Stimulated activated CD4-positive, alpha-beta T cell treated with anti-CD3 and anti-CD28 coated beads, Interleukin-15, amount 100 ng/mL, for 24 hours (primary cell): ENCODE measurements around the gene PIK3CB.
"Not testable (repeated sequence)": the region's sequence is repeated elsewhere in the genome, so short reads cannot be mapped to it uniquely, and the experiment has no call there.

Experiments
- DNase-seq: peaks from one replicate; pipeline ENCODE4 v3.0.0-alpha.2; 2020

PIK3CB gene

GRCh38 chr3:138802223-138802622 lies 32.5 kb downstream of the PIK3CB start:
- DNase-seq = not testable (repeated sequence)

GRCh38 chr3:138801792-138802191 lies 32.9 kb downstream of the PIK3CB start:
- DNase-seq = no peak

- no peak for DNase-seq
Measured at GRCh38 chr3:138800248-138800647, 34.5 kb downstream of the PIK3CB start.

- DNase-seq = no peak
Measured at GRCh38 chr3:138799822-138800221, 34.9 kb downstream of the PIK3CB start.

GRCh38 chr3:138797508-138798038 lies 37.2 kb downstream of the PIK3CB start:
- DNase-seq = no peak

GRCh38 chr3:138796761-138797160 lies 38.0 kb downstream of the PIK3CB start:
- DNase-seq = no peak

- no peak for DNase-seq
Measured at GRCh38 chr3:138786788-138787271, 47.9 kb downstream of the PIK3CB start.

- DNase-seq = no peak
Measured at GRCh38 chr3:138785951-138786350, 48.8 kb downstream of the PIK3CB start.

- not testable (repeated sequence) for DNase-seq
Measured at GRCh38 chr3:138785362-138785857, 49.3 kb downstream of the PIK3CB start.

GRCh38 chr3:138782755-138783154 lies 52.0 kb downstream of the PIK3CB start:
- DNase-seq = no peak

- DNase-seq = peak; percentile 25
Measured at GRCh38 chr3:138781012-138781470, 53.7 kb downstream of the PIK3CB start.

- no peak for DNase-seq
Measured at GRCh38 chr3:138778643-138779042, 56.1 kb downstream of the PIK3CB start.

- no peak for DNase-seq
Measured at GRCh38 chr3:138776961-138777360, 57.8 kb downstream of the PIK3CB start.

GRCh38 chr3:138775254-138775595 lies 59.5 kb downstream of the PIK3CB start:
- DNase-seq = no peak

GRCh38 chr3:138774529-138775253 lies 60.0 kb downstream of the PIK3CB start:
- DNase-seq = peak; percentile 42

GRCh38 chr3:138771585-138771984 lies 63.1 kb downstream of the PIK3CB start:
- no peak for DNase-seq

- DNase-seq = no peak
Measured at GRCh38 chr3:138769616-138770015, 65.1 kb downstream of the PIK3CB start.

- no peak for DNase-seq
Measured at GRCh38 chr3:138768946-138769345, 65.8 kb downstream of the PIK3CB start.

GRCh38 chr3:138768125-138768524 lies 66.6 kb downstream of the PIK3CB start:
- no peak for DNase-seq

GRCh38 chr3:138767498-138768104 lies 67.1 kb downstream of the PIK3CB start:
- no peak for DNase-seq

GRCh38 chr3:138761002-138761401 lies 73.7 kb downstream of the PIK3CB start:
- no peak for DNase-seq

GRCh38 chr3:138748190-138748589 lies 86.5 kb downstream of the PIK3CB start:
- DNase-seq = no peak

- DNase-seq = no peak
Measured at GRCh38 chr3:138747225-138747624, 87.5 kb downstream of the PIK3CB start.

- no peak for DNase-seq
Measured at GRCh38 chr3:138740072-138740471, 94.7 kb downstream of the PIK3CB start.
